K562 (cell line): ENCODE measurements around the gene PAX8. TPM values are rescaled to one million over a fixed set of nuclear protein-coding genes. Genes with fewer than 3 reads are reported as not detected.

ENCODE experiments used
- ATAC-seq: fragments of 200-7000 bp; cut with Tn5 transposase; 3 replicates; pipeline ENCODE4 v1.9.1; 2020; ENCODE audit warnings: moderate library complexity
- BruUV-seq: library from RNA; stranded (reverse); fragments of 400-500 nt; replicated peaks from 2 replicates; lab custom pipeline; 2021; lab: Mats Ljungman, UMichigan
- CTCF ChIA-PET: fragments of 300-600 bp; formaldehyde crosslinking; extraction: SDS; loops from one replicate; lab custom pipeline; 2021; ENCODE audit warnings: low intra/inter-chr PET ratio; lab: Yijun Ruan, JAX
- POLR2A ChIA-PET: fragments of 300-600, 350-650 bp; sonication (Branson Sonifier 250); formaldehyde crosslinking; extraction: SDS; loops from one replicate; lab custom pipeline; 2021; ENCODE audit warnings: antibody characterized with exemption, inconsistent platforms; lab: Yijun Ruan, JAX
- DNase-seq, 4 experiments: peaks; one replicate each; pipeline versions ENCODE4 v3.0.0 to v3.0.0-alpha.2; 2011 to 2018; ENCODE audit warnings: low spot score in 3 of 4, mixed read lengths in 3 of 4; ENCODE audit errors: extremely low read depth in 1 of 4
- FAIRE-seq: peaks from 2 replicates; lab custom pipeline; 2011; peaks lifted over from hg19 to GRCh38; lab: Jason Lieb, UNC
- H2AFZ ChIP-seq: 2 replicates; pipeline ENCODE4 v1.6.0; 2011; ENCODE audit warnings: low read depth, low read length, control low read depth, inconsistent platforms
- H3K27ac ChIP-seq: fragments of 200-600 bp; 3 replicates; pipeline ENCODE4 v1.8.0; 2011; ENCODE audit warnings: low read depth, mild to moderate bottlenecking, control low read depth, inconsistent platforms, low read length, moderate library complexity, mixed read lengths; ENCODE audit errors: extremely low read depth
- H3K27me3 ChIP-seq, 2 experiments: fragments of 300-600 bp in 1 of 2; 2 replicates in 1 of 2; 3 replicates in 1 of 2; pipeline versions ENCODE4 v1.6.0 to v1.8.0; 2011; ENCODE audit warnings: inconsistent platforms in 2 of 2, low read length in 2 of 2, mild to moderate bottlenecking in 1 of 2, mixed read lengths in 1 of 2, moderate library complexity in 1 of 2; ENCODE audit not compliant: control insufficient read depth in 2 of 2, insufficient read depth in 2 of 2
- H3K36me3 ChIP-seq: fragments of 300-600 bp; 3 replicates; pipeline ENCODE4 v1.8.0; 2011; ENCODE audit warnings: mild to moderate bottlenecking, low read length, inconsistent platforms; ENCODE audit not compliant: control insufficient read depth, insufficient read depth
- H3K4me1 ChIP-seq, 2 experiments: fragments of 200-600 bp in 1 of 2; replicated peaks in 1 of 2; 2 replicates in 1 of 2; 3 replicates in 1 of 2; pipeline versions ENCODE4 v1.5.1 to v1.8.0; 2011; ENCODE audit warnings: inconsistent platforms in 2 of 2, low read length in 2 of 2, mild to moderate bottlenecking in 1 of 2, mixed read lengths in 1 of 2, moderate library complexity in 1 of 2; ENCODE audit not compliant: control insufficient read depth in 2 of 2, insufficient read depth in 2 of 2
- H3K4me2 ChIP-seq: 2 replicates; pipeline ENCODE4 v1.6.1; 2011; ENCODE audit warnings: low read length, control low read depth, inconsistent platforms, mixed read lengths; ENCODE audit not compliant: insufficient read depth
- H3K4me3 ChIP-seq: fragments of 200-600 bp; sonication (generic), shearing (Covaris generic); 2 replicates; pipeline ENCODE4 v1.5.1; 2016; ENCODE audit warnings: control low read depth, inconsistent platforms
- H3K79me2 ChIP-seq: fragments of 200-600 bp; 3 replicates; pipeline ENCODE4 v1.8.0; 2011; ENCODE audit warnings: low read length, inconsistent platforms; ENCODE audit not compliant: control insufficient read depth, insufficient read depth
- H3K9ac ChIP-seq, 2 experiments: 2 replicates each; pipeline versions ENCODE4 v1.6.0 to v1.6.1; 2011; ENCODE audit warnings: low read depth in 2 of 2, low read length in 2 of 2, control low read depth in 1 of 2, inconsistent platforms in 1 of 2, mild to moderate bottlenecking in 1 of 2, mixed read lengths in 1 of 2; ENCODE audit not compliant: insufficient read depth in 1 of 2
- H3K9me1 ChIP-seq: one replicate; pipeline ENCODE4 v1.6.0; 2011; ENCODE audit warnings: inconsistent platforms, mild to moderate bottlenecking, low read length, moderate library complexity; ENCODE audit not compliant: control insufficient read depth, insufficient read depth
- H3K9me3 ChIP-seq: replicated peaks from 2 replicates; pipeline ENCODE4 v1.5.1; 2011; ENCODE audit warnings: low read depth, low read length, inconsistent platforms; ENCODE audit not compliant: control insufficient read depth, insufficient read depth
- H4K20me1 ChIP-seq: replicated peaks from 2 replicates; pipeline ENCODE4 v1.6.1; 2011; ENCODE audit warnings: low read length, inconsistent platforms, mixed read lengths; ENCODE audit not compliant: control insufficient read depth, insufficient read depth
- EWSR1 ChIP-seq: fragments of 450-650 bp; IDR thresholded peaks from 2 replicates; pipeline ENCODE4 v1.6.1; 2018; ENCODE audit warnings: borderline replicate concordance, mild to moderate bottlenecking, low read depth, moderate library complexity; ENCODE audit not compliant: partially characterized antibody
- FOXJ2 ChIP-seq: fragments of 200-800 bp; sonication (Bioruptor generic); IDR thresholded peaks from 2 replicates; pipeline ENCODE4 v1.6.1; 2016; ENCODE audit warnings: missing genetic modification characterization, missing compliant biosample characterization
- GABPB2 ChIP-seq: fragments of 250-450 bp; sonication (Bioruptor Pico); conservative IDR thresholded peaks from 2 replicates; pipeline ENCODE4 v1.5.1; 2021; ENCODE audit warnings: mild to moderate bottlenecking
- GTF2E2 ChIP-seq: fragments of 200-800 bp; sonication (Bioruptor generic); IDR thresholded peaks from 2 replicates; pipeline ENCODE4 v1.6.1; 2016; ENCODE audit warnings: missing genetic modification characterization, missing compliant biosample characterization
- HSF4 ChIP-seq: fragments of 250-450 bp; sonication (Bioruptor Pico); IDR thresholded peaks from 2 replicates; pipeline ENCODE4 v2.1.2; 2022; ENCODE audit warnings: mild to moderate bottlenecking, moderate library complexity, borderline replicate concordance
- KLF10 ChIP-seq: fragments of 250-450 bp; sonication (Bioruptor Pico); IDR thresholded peaks from 2 replicates; pipeline ENCODE4 v1.6.1; 2021; ENCODE audit warnings: matching md5 sums
- LARP7 ChIP-seq: fragments of 450-650 bp; IDR thresholded peaks from 2 replicates; pipeline ENCODE4 v1.6.1; 2016
- POU5F1 ChIP-seq: fragments of 150-350 bp; IDR thresholded peaks from 2 replicates; pipeline ENCODE4 v1.6.1; 2014; ENCODE audit warnings: borderline replicate concordance, low read length, low read depth, mild to moderate bottlenecking; ENCODE audit not compliant: partially characterized antibody
- SPI1 ChIP-seq: IDR thresholded peaks from 2 replicates; pipeline ENCODE4 v1.6.1; 2011; ENCODE audit warnings: low read depth, low read length, control low read depth, borderline replicate concordance
- SRSF1 ChIP-seq: fragments of 200-400 bp; formaldehyde crosslinking; IDR thresholded peaks from 2 replicates; pipeline ENCODE4 v1.6.1; 2017; ENCODE audit warnings: mild to moderate bottlenecking, low read depth, low read length, moderate library complexity
- TBL1XR1 ChIP-seq, 2 experiments: IDR thresholded peaks; 2 replicates each; pipeline ENCODE4 v1.6.1; 2012; ENCODE audit warnings: improper control_type of control experiment in 2 of 2, low read length in 2 of 2, mild to moderate bottlenecking in 1 of 2
- ZNF324 ChIP-seq: fragments of 250-450 bp; sonication (Bioruptor Pico); IDR thresholded peaks from 2 replicates; pipeline ENCODE4 v1.4.0; 2020; ENCODE audit warnings: mild to moderate bottlenecking
- ZNF764 ChIP-seq: fragments of 250-450 bp; sonication (Bioruptor Pico); IDR thresholded peaks from 2 replicates; pipeline ENCODE4 v1.4.0; 2020; ENCODE audit warnings: low read depth, mild to moderate bottlenecking, moderate library complexity
- WGBS: fragments of 100-300 bp; shearing (Covaris generic); methylation state at CpG from one replicate; pipeline ENCODE4 v1.1.6; 2016; ENCODE audit warnings: low coverage, mixed read lengths; ENCODE audit not compliant: insufficient coverage; ENCODE audit errors: missing lambda C conversion rate; 5-methylcytosine and 5-hydroxymethylcytosine counted together
- in situ Hi-C: fragments of 300-500 bp; cut with MboI; formaldehyde crosslinking; loops from 4 replicates; pipeline ENCODE4 v1.15.0; 2018; ENCODE audit warnings: inconsistent platforms, mixed read lengths
- intact Hi-C: fragments of 100-400 bp; cut with micrococcal nuclease; formaldehyde crosslinking; loops from 2 replicates; pipeline ENCODE4 v1.14.2; 2022
- polyA plus RNA-seq, 8 experiments: library from polyadenylated mRNA; depleted of rRNA in 4 of 8; stranded (reverse) in 5 of 8; unstranded in 3 of 8; fragments of >200 nt; fragmentation: Nextera tagmentation in 2 of 8; fragmentation: Illumina TruSeq in 1 of 8; extraction: Ambion mirVana in 2 of 8; extraction: Trizol in 1 of 8; gene quantifications; 2 replicates each; pipeline versions ENCODE4 v1.2.1 to v1.2.3, GENCODE V29; 2011 to 2014; ENCODE audit warnings: inconsistent platforms in 1 of 8, missing spikeins in 1 of 8
- total RNA-seq, 7 experiments: library from RNA; depleted of rRNA in 6 of 7; stranded (reverse); fragments of >200 nt in 6 of 7; fragmentation: Illumina TruSeq in 2 of 7; extraction: Trizol in 2 of 7; gene quantifications; 2 replicates each; pipeline versions ENCODE4 v1.2.1 to v1.2.3, GENCODE V29; 2011 to 2021; ENCODE audit warnings: low replicate concordance in 1 of 7
- TF ChIP-seq, protein P1 (sequence below): fragments of 450-650 bp; IDR thresholded peaks from 2 replicates; pipeline ENCODE4 v1.6.1; 2018; ENCODE audit not compliant: partially characterized antibody

PAX8 gene
- total and polyA plus RNA-seq, 9 of the 15 experiments (the other 6 are each of a cell fraction or from before 2014, with no cell fraction given) = 0.13 to 2.1 (median 0.51) TPM

GRCh38 chr2:113200736-113201490, 77.8 kb downstream of the PAX8 start:
- BruUV-seq = no TSS peak
- DNase-seq (no peak), FAIRE-seq (no peak)
- no peak overlapping the region for H3K4me3 ChIP-seq
- H3K9ac ChIP-seq = no peak overlapping the region
- peaks cover 46% of the 10 kb centered on the region; the same call in 2 of the 3 replicates for H3K36me3 ChIP-seq
- no peaks in the 10 kb centered on the region for H3K9me1 ChIP-seq
- no peaks in the 10 kb centered on the region for H3K79me2 ChIP-seq
- no peaks in the 10 kb centered on the region for H3K4me1 ChIP-seq
- no peaks in the 10 kb centered on the region for H4K20me1 ChIP-seq
- no peaks in the 10 kb centered on the region for H3K27me3 ChIP-seq
- ChIA-PET CTCF (no interaction called here), POLR2A (interaction anchor here (1.0 kb wide), 1 partner anchor 36 kb away, joined by 3 read pairs; no protein-coding TSS in a partner anchor)
- no peaks in the 10 kb centered on the region for H3K9me3 ChIP-seq
- no peak overlapping the region for H2AFZ ChIP-seq
- no peak for TF ChIP-seq POU5F1
- TF ChIP-seq GABPB2 = no peak
- no peak for TF ChIP-seq HSF4 (CRISPR knock-in tag)
- no peak for TF ChIP-seq KLF10 (CRISPR knock-in tag)
- TF ChIP-seq ZNF324 (CRISPR knock-in tag) = no peak
- TF ChIP-seq LARP7 = no peak
- no peak for TF ChIP-seq SRSF1
- no peak for TF ChIP-seq SPI1
- no peak for TF ChIP-seq FOXJ2
- no peak for TF ChIP-seq GTF2E2 (tag)
- TF ChIP-seq TBL1XR1 (IDR thresholded peaks at IDR 0.05; ENCODE audit: low read length in 2 of 2) = no peak
- TF ChIP-seq EWSR1 = no peak
- TF ChIP-seq ZNF764 = no peak
- TF ChIP-seq, protein P1, sequence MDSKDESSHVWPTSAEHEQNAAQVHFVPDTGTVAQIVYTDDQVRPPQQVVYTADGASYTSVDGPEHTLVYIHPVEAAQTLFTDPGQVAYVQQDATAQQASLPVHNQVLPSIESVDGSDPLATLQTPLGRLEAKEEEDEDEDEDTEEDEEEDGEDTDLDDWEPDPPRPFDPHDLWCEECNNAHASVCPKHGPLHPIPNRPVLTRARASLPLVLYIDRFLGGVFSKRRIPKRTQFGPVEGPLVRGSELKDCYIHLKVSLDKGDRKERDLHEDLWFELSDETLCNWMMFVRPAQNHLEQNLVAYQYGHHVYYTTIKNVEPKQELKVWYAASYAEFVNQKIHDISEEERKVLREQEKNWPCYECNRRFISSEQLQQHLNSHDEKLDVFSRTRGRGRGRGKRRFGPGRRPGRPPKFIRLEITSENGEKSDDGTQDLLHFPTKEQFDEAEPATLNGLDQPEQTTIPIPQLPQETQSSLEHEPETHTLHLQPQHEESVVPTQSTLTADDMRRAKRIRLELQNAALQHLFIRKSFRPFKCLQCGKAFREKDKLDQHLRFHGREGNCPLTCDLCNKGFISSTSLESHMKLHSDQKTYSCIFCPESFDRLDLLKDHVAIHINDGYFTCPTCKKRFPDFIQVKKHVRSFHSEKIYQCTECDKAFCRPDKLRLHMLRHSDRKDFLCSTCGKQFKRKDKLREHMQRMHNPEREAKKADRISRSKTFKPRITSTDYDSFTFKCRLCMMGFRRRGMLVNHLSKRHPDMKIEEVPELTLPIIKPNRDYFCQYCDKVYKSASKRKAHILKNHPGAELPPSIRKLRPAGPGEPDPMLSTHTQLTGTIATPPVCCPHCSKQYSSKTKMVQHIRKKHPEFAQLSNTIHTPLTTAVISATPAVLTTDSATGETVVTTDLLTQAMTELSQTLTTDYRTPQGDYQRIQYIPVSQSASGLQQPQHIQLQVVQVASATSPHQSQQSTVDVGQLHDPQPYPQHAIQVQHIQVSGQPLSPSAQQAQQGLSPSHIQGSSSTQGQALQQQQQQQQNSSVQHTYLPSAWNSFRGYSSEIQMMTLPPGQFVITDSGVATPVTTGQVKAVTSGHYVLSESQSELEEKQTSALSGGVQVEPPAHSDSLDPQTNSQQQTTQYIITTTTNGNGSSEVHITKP = no peak
- TF ChIP-seq, all 486 proteins: peak for 0
- ATAC-seq = no peak
- intact Hi-C loops (loop anchor here (5.0 kb wide), 3 partner anchors 64 to 186 kb away; no protein-coding TSS in a partner anchor), in situ Hi-C loops (no loop called here)
- WGBS = 83% methylated on average over 16 of the region's 17 CpGs
- H3K4me2 ChIP-seq = no peak overlapping the region
- no peak overlapping the region for H3K27ac ChIP-seq
